GM12873 (cell line): ENCODE data around the gene APCDD1.
A peak's percentile ranks its signal among the peaks of the same experiment; 100 is the strongest.

ENCODE experiments used
- CTCF ChIP-seq: IDR thresholded peaks from 2 replicates; pipeline ENCODE4 v1.5.1; 2012; ENCODE audit warnings: low read depth, mild to moderate bottlenecking, moderate library complexity, low read length, control low read depth; ENCODE audit not compliant: insufficient read depth; ENCODE audit errors: missing control alignments

The APCDD1 gene

DNA sequence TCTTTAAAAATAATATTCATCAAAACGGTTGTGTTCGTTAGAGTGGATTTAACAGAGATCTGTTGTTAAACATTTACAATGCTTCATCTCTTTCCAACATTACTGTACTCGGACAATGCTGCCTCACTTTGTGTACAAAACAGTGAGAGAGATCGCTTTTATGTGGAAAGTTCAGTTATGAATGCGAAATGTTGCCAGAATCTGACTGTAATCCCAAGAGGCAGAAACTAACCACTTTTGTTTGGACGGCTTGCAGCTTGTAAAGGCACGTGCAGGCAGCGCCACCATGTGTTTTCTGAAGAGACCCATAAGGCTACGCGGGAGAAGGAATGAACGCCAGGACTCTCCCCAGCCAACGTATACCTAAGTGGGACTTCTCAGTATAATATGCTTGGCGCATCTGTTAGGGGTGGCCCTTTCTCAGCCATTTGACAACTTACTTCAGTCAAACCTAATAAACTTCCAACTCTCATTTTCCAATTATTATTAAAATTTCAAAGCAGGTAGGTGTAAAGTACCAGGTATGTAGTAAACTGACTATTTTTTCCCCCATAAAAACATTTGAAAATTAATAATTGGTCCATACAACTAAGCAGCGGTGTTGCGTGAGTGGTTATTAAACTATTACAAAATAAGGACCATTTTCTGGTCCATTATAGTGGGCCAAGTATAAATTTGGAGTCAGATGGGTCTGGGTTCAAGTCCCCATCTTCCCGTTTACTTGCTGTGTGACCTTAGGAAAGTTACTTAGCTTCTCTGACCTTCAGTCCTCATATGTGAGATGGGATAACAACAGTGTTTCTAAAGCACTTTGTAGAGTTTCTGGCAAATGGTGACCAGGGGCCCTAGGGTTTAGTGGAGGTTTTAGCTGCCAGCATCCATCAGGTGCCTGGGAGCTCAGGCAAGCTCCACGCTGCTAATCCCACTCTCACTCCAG lies 65.8 kb downstream of the APCDD1 start:
- peak; percentile 89 for TF ChIP-seq CTCF

- TF ChIP-seq CTCF: no peak
These were observed 67.1 kb downstream of the APCDD1 start for GRCh38 chr18:10521566-10521965.

GRCh38 chr18:10522574-10522973 lies 68.1 kb downstream of the APCDD1 start:
- no peak for TF ChIP-seq CTCF

GRCh38 chr18:10523544-10523943 lies 69.1 kb downstream of the APCDD1 start:
- TF ChIP-seq CTCF: no peak

GRCh38 chr18:10524507-10525370 lies 70.3 kb downstream of the APCDD1 start:
- no peak for TF ChIP-seq CTCF

DNA sequence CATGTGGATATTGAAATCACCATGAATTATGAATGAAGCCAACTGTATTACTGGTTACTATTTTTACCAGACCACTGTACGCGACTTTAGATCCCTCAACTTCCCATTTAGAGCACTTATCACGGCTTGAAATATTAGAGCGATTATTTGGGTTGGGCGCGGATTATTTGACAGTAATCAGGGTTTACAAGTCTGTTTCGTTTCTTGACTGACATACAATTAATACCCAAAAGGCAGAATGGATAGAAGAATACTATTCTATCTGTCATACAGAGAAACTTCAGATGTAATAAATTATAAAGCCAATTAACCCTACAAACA lies 70.9 kb downstream of the APCDD1 start:
- TF ChIP-seq CTCF: no peak
